Lower leg skin (tissue), 3 donors: Measurements from ENCODE around the gene TLL2.

Experiments
- POLR2A ChIP-seq, 2 donors: fragments of 450-650 bp; IDR thresholded peaks; one replicate each; pipeline ENCODE4 v1.6.1; 2016 to 2017; ENCODE audit warnings: antibody characterized with exemption in 2 of 2, mild to moderate bottlenecking in 1 of 2, moderate library complexity in 1 of 2
- TF ChIP-seq, protein P1 (sequence below), 3 donors: fragments of 450-650 bp; IDR thresholded peaks; one replicate each; pipeline ENCODE4 v1.5.1; 2016; ENCODE audit warnings: antibody characterized with exemption in 3 of 3, mild to moderate bottlenecking in 3 of 3, moderate library complexity in 2 of 3

DNA sequence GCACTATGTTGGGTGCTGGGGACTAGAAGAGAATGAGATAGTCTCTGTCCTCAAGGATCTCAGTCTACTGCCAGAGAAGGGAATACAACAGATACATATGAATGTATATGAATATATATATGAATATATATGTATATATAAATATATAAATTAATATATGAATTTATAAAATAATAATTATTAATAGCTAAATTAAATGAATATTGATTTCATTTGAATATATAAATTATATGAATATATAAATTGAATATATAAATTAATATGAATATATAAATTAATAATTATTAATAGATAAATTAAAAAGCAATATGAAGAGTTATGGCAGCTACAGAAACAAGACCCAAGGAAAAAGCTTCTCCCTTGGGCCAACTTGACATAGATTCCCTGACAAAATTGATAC, 95.1 kb downstream of the TLL2 start:
- TF ChIP-seq, protein P1, sequence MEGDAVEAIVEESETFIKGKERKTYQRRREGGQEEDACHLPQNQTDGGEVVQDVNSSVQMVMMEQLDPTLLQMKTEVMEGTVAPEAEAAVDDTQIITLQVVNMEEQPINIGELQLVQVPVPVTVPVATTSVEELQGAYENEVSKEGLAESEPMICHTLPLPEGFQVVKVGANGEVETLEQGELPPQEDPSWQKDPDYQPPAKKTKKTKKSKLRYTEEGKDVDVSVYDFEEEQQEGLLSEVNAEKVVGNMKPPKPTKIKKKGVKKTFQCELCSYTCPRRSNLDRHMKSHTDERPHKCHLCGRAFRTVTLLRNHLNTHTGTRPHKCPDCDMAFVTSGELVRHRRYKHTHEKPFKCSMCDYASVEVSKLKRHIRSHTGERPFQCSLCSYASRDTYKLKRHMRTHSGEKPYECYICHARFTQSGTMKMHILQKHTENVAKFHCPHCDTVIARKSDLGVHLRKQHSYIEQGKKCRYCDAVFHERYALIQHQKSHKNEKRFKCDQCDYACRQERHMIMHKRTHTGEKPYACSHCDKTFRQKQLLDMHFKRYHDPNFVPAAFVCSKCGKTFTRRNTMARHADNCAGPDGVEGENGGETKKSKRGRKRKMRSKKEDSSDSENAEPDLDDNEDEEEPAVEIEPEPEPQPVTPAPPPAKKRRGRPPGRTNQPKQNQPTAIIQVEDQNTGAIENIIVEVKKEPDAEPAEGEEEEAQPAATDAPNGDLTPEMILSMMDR (IDR thresholded peaks at IDR 0.05), result no peak
- TF ChIP-seq POLR2A (IDR thresholded peaks at IDR 0.05), result no peak
